Progenitor cell of endocrine pancreas (in vitro differentiated cells): ENCODE data around the gene TRIP11. TPM values are rescaled to one million over a fixed set of nuclear protein-coding genes. Genes with fewer than 3 reads are reported as not detected.
A peak's percentile ranks its signal among the peaks of the same experiment; 100 is the strongest.

Source experiments
- DNase-seq: peaks from one replicate; pipeline ENCODE4 v3.0.0; 2021; ENCODE audit warnings: low spot score; ENCODE audit not compliant: unreplicated experiment
- H3K27ac Mint-ChIP-seq: 2 replicates; pipeline ENCODE4 v1.8.0; 2021; ENCODE audit warnings: mild to moderate bottlenecking, moderate library complexity, mixed read lengths
- H3K27me3 Mint-ChIP-seq: 2 replicates; pipeline ENCODE4 v1.8.0; 2021; ENCODE audit warnings: mixed read lengths
- H3K36me3 Mint-ChIP-seq: 2 replicates; pipeline ENCODE4 v1.8.0; 2022; ENCODE audit warnings: mixed read lengths; ENCODE audit not compliant: insufficient read depth
- H3K4me1 Mint-ChIP-seq: 2 replicates; pipeline ENCODE4 v1.8.0; 2021; ENCODE audit warnings: low read depth, mixed read lengths
- H3K4me3 Mint-ChIP-seq: 2 replicates; pipeline ENCODE4 v1.8.0; 2021; ENCODE audit warnings: low read depth, mild to moderate bottlenecking, moderate library complexity, mixed read lengths
- H3K9me3 Mint-ChIP-seq: 2 replicates; pipeline ENCODE4 v1.8.0; 2021; ENCODE audit warnings: low read depth, mixed read lengths
- CTCF ChIP-seq: fragments of 200-600 bp; sonication (generic); IDR thresholded peaks from one replicate; pipeline ENCODE4 v1.5.0; 2021; ENCODE audit warnings: antibody characterized with exemption, mild to moderate bottlenecking; ENCODE audit not compliant: unreplicated experiment
- total RNA-seq: library from RNA; stranded (reverse); gene quantifications from 2 replicates; pipeline ENCODE4 v1.2.1, GENCODE V29; 2021

The TRIP11 gene
- total RNA-seq, 1 donor from 2014 or later = 60.9 TPM

- TF ChIP-seq CTCF = no peak
- H3K36me3 Mint-ChIP-seq = peaks cover under 1% of the 10 kb centered on the region
- no peak overlapping the region for H3K4me3 Mint-ChIP-seq
- H3K4me1 Mint-ChIP-seq = peaks cover 11% of the 10 kb centered on the region
- DNase-seq = no peak
- no peak overlapping the region for H3K27ac Mint-ChIP-seq
- H3K27me3 Mint-ChIP-seq = peaks cover 20% of the 10 kb centered on the region
- no peaks in the 10 kb centered on the region for H3K9me3 Mint-ChIP-seq
These were observed 108.3 kb downstream of the TRIP11 start for GRCh38 chr14:91931478-91932088.

GRCh38 chr14:91929700-91930099 is 110.2 kb downstream of the TRIP11 start:
- no peak overlapping the region for H3K27ac Mint-ChIP-seq
- peaks cover 6% of the 10 kb centered on the region for H3K4me1 Mint-ChIP-seq
- DNase-seq = no peak
- H3K4me3 Mint-ChIP-seq = no peak overlapping the region
- no peaks in the 10 kb centered on the region for H3K9me3 Mint-ChIP-seq
- no peaks in the 10 kb centered on the region for H3K36me3 Mint-ChIP-seq
- TF ChIP-seq CTCF = no peak
- peaks cover 19% of the 10 kb centered on the region for H3K27me3 Mint-ChIP-seq

- DNase-seq = no peak
- TF ChIP-seq CTCF = no peak
- Mint-ChIP-seq H3K4me1 (peaks cover 6% of the 10 kb centered on the region), H3K36me3 (no peaks in the 10 kb centered on the region), H3K9me3 (no peaks in the 10 kb centered on the region), H3K4me3 (no peak overlapping the region), H3K27ac (peak overlapping the region; percentile 45), H3K27me3 (peaks cover 16% of the 10 kb centered on the region)
These were observed 112.1 kb downstream of the TRIP11 start for GRCh38 chr14:91927800-91928199.

- Mint-ChIP-seq H3K9me3 (no peaks in the 10 kb centered on the region), H3K4me3 (no peak overlapping the region), H3K27ac (no peak overlapping the region), H3K4me1 (peaks cover 6% of the 10 kb centered on the region), H3K36me3 (no peaks in the 10 kb centered on the region), H3K27me3 (peaks cover 16% of the 10 kb centered on the region)
- no peak for DNase-seq
- TF ChIP-seq CTCF = no peak
These were observed 112.7 kb downstream of the TRIP11 start for GRCh38 chr14:91927191-91927590.

- no peak for TF ChIP-seq CTCF
- Mint-ChIP-seq H3K4me1 (peaks cover 6% of the 10 kb centered on the region), H3K9me3 (no peaks in the 10 kb centered on the region), H3K27ac (no peak overlapping the region), H3K4me3 (no peak overlapping the region), H3K36me3 (no peaks in the 10 kb centered on the region), H3K27me3 (peaks cover 16% of the 10 kb centered on the region)
- DNase-seq = no peak
These were observed 113.5 kb downstream of the TRIP11 start for GRCh38 chr14:91926131-91926890.
